Stimulated activated CD4-positive, alpha-beta T cell treated with anti-CD3 and anti-CD28 coated beads, Interleukin-1b, Interleukin-23, amount 100 ng/mL, for 1 hour (primary cell): ENCODE measurements around the gene BCAS3.

Experiments used
- DNase-seq, 2 donors: peaks; one replicate each; pipeline ENCODE4 v3.0.0-alpha.2; 2020; ENCODE audit warnings: low read depth in 2 of 2

Gene BCAS3

GRCh38 chr17:61251939-61252865 lies 574.6 kb downstream of the BCAS3 start:
- no peak for DNase-seq

- no peak for DNase-seq
Measured at GRCh38 chr17:61253362-61253761, 575.7 kb downstream of the BCAS3 start.

- no peak for DNase-seq
Measured at GRCh38 chr17:61253937-61254574, 576.4 kb downstream of the BCAS3 start.

GRCh38 chr17:61254904-61255303 lies 577.3 kb downstream of the BCAS3 start:
- no peak for DNase-seq

GRCh38 chr17:61255647-61256046 lies 578.0 kb downstream of the BCAS3 start:
- no peak for DNase-seq

- no peak for DNase-seq
Measured at GRCh38 chr17:61259360-61259759, 581.7 kb downstream of the BCAS3 start.

- DNase-seq, result no peak
Measured at GRCh38 chr17:61260071-61260797, 582.6 kb downstream of the BCAS3 start.

DNA sequence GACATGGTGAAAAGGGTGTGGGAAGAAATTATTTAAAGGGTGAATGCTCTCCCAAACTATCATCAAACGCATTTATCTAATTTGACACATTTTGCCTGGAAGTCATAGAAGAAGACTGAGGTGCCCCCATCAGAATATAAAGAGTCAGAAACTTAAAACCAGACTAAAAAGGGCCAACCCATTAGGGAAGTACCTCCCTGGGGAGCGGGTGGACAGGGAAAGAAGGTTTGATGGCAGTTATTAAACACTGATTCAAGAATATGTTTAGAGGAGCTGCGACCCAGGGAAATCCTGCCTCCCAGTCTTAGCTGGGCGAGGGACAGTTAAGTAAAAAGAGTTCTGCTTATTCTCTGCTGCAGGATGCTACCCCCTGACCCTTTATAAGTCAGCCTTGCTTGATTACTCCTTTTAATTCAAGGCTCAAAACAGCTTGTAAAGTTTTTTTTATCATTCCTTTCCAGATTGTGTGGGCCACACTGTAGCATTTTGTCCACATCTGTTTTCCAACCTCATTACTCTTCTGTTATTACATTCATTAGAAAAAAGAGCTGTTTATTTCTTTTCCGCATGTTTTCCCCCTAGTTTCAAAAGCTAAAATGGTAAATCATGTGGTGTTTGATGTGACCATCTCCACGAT lies 583.5 kb downstream of the BCAS3 start:
- no peak for DNase-seq

DNA sequence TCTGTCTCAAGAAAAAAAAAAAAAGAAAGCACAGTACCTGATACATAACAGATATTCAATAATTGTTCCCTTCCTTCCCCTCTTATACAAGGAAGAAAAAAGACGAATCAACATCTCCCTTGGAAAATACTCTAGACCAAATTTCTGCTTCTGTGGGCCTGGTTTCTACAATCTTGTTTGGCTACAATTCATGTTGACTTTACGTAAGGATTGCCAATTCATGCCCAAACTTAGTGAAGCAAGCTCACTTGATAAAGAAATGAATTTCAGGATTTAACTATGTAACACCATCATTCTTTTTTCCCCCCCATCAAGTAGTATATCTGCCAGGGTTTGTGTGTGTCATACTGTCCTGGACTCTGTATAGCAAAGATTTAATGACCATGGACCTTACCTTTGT lies 587.7 kb downstream of the BCAS3 start:
- no peak for DNase-seq

DNA sequence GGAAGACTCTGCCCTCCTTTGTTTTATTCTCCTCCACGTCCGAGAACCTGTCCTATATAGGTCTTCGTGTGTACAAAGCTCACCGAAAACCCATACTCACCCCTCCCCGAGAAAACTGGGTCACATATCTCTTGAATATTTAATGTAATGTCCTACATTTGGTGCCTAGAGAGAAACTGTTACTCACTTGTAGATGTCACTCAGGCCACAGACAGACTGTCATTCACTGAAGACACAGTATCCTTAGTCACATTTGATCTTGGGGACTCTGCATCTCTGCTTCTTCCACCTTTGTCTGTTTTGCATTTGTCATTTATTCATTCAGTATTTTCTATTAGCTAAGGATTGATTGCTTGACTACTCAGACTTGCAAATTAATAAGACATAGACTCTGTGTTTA lies 590.2 kb downstream of the BCAS3 start:
- no peak for DNase-seq

DNA sequence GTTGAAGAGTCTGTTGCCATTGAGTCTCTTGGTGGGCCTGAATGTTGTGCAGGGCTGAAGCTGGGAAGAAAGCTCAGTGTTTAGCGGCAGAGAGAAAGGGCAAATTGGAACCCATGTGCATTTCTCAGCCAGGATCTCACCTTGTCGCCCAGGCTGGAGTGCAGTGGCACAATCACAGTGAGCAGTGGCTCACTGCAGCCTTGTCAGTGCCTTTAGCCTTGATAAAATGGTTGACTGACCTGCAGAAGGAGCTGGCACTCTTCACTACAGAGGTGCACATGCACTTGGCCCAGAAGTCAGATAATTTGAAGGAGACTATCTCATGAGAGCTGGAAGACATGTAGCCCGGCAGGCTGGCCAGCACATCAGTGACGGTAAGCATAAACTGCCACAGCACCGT lies 597.7 kb downstream of the BCAS3 start:
- no peak for DNase-seq

- no peak for DNase-seq
Measured at GRCh38 chr17:61276806-61277205, 599.2 kb downstream of the BCAS3 start.

GRCh38 chr17:61279476-61280145 lies 602.0 kb downstream of the BCAS3 start:
- DNase-seq, result no peak

GRCh38 chr17:61280338-61280737 lies 602.7 kb downstream of the BCAS3 start:
- no peak for DNase-seq

GRCh38 chr17:61280851-61281250 lies 603.2 kb downstream of the BCAS3 start:
- no peak for DNase-seq

GRCh38 chr17:61282377-61282776 lies 604.7 kb downstream of the BCAS3 start:
- DNase-seq, result no peak

DNA sequence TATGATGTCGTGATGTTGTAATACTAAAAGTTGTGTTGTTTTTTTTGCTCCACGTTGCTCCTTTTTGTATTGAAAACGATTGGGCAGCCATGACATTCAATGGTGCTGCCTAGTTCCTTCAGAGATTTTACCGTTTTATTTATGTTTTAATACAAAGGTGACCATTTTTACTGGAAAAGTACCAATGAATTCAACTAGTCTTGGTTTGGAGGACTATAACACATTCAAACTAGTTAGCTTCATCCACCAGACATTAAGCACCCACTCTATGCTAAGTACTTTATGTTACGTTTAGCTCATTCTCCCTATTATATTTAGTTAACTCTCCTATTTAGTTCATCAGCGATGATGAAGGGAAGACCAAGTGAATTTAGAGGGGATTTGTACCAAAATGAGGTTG lies 605.4 kb downstream of the BCAS3 start:
- no peak for DNase-seq

- no peak for DNase-seq
Measured at GRCh38 chr17:61284174-61284573, 606.5 kb downstream of the BCAS3 start.

- no peak for DNase-seq
Measured at GRCh38 chr17:61284746-61285145, 607.1 kb downstream of the BCAS3 start.

DNA sequence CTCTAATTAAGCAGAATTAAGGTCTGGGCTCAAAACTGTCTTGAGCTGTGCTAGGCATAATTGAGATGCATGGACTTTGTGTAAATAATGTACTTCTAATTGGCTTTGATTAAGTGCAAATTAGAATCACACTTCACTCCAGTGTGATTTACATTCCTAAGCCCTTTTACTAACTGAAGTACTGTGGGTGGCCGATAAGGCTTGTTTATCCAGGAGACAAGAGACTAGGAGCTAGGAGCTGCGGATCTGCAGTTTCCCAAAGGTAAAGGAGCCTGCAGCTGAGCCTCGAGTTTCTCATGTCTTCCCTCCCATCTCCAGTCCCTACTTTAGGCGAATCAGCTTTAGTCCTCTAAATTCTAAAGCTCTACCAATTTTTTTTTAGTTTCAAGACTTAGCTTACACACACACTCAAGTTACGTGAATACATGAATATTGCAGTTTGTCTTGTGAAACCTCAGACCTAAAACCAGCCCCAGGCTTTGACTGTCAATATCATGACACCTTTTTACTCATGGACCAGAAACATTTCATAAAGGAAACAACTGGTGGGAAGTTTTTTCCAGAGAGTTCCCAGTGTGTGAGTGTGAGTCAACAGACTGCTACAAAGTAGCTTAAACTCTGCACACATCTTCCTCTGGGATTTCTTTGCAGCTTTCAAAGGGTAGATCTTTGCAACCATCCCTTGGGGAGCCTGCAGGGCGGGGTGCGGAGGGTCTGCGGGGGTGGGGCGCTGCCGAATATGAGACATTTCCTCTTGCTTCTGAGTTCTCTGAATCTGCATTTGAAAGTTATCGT lies 608.1 kb downstream of the BCAS3 start:
- no peak for DNase-seq

DNA sequence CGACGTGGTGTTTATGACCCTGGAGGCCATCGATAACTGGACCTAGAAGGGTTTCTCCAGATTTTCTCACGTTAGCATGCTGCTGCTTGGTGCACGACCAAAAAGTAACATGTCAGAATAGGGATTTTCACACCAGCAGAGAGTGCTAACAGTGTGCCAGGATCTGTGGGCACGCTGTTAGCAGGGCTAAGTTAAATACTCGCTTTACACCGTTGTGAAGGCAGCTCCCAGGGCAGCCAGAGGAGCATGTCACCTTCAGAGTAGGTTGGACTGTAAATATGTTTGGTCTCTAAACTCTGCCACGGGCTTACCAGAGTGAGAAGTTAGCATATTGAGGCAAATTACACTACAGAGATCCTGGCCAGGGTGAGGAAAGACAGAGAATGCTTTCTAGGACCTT lies 608.8 kb downstream of the BCAS3 start:
- DNase-seq, result no peak
